A549 treated with CpdA at 1 μM for 4 hours (cell line): ENCODE measurements around the gene HSD17B3. TPM values are rescaled to one million over a fixed set of nuclear protein-coding genes. Genes with fewer than 3 reads are reported as not detected.

ENCODE experiments used
- total RNA-seq: library from RNA; stranded (reverse); fragments of 200-300 nt; extraction: Qiagen RNA extraction; gene quantifications from 5 replicates; pipeline ENCODE4 v1.2.3, GENCODE V29; 2022; ENCODE audit warnings: low read depth

Gene HSD17B3
- total RNA-seq = 0.17 TPM in 1 of 5 replicates, not detected in the others

GRCh38 chr9:96302021-96302420, at the start of gene HSD17B3:
TSS of gene HSD17B3 (minus strand) at chr9:96302176. CDS start at chr9:96302104, 72 bp downstream.

Other genes starting within 250 kb of the HSD17B3 start
- 15.3 to 20.5 TPM (median 19.4 TPM) in 5 replicates for gene SLC35D2, start 81.5 kb upstream of the HSD17B3 start, total RNA-seq
- 5.1 to 6.3 TPM (median 5.8 TPM) in 5 replicates for gene ZNF367, start 116.2 kb upstream of the HSD17B3 start, total RNA-seq
- 13.7 to 17.9 TPM (median 16.2 TPM) in 5 replicates for gene HABP4, start 148.0 kb upstream of the HSD17B3 start, total RNA-seq